Keratinocyte (primary cell): ENCODE data around the gene TOMM5.

Experiments used
- CTCF ChIP-seq, 3 experiments: IDR thresholded peaks in 1 of 3; conservative IDR thresholded peaks in 1 of 3; optimal IDR thresholded peaks in 1 of 3; 2 replicates in 2 of 3; 3 replicates in 1 of 3; pipeline versions ENCODE3 to v1.5.1; 2011; ENCODE audit warnings: low read length in 3 of 3, mild to moderate bottlenecking in 3 of 3, moderate library complexity in 2 of 3, control low read depth in 1 of 3, inconsistent platforms in 1 of 3; ENCODE audit not compliant: insufficient read depth in 2 of 3; ENCODE audit errors: extremely low read depth in 1 of 3
- EZH2 ChIP-seq: IDR thresholded peaks from one replicate; pipeline ENCODE4 v1.6.1; 2012; ENCODE audit warnings: inconsistent platforms, mild to moderate bottlenecking, low read length, moderate library complexity

- TF ChIP-seq EZH2 (no peak), CTCF (optimal IDR thresholded peaks at IDR 0.05 in 1 of 3, IDR thresholded peaks at IDR 0.05 in 1 of 3, conservative IDR thresholded peaks at IDR 0.05 in 1 of 3; ENCODE audit: extremely low read depth in 1 of 3, insufficient read depth in 2 of 3, low read length in 3 of 3) (no peak)
Measured at GRCh38 chr9:37559125-37559524, 33.3 kb downstream of the TOMM5 start.
